Measurements from ENCODE around the gene PARG.
"Not testable (repeated sequence)": the region's sequence is repeated elsewhere in the genome, so short reads cannot be mapped to it uniquely, and the experiment has no call there.

The PARG gene

GRCh38 chr10:49776851-49777250 lies 165.0 kb downstream of the PARG start:
- no peak for TF ChIP-seq CTCF (conservative IDR thresholded peaks at IDR 0.05; ENCODE audit: low read depth, low read length)
- DNase-seq (ENCODE audit: low read depth), result no peak
- H3K4me3 ChIP-seq (ENCODE audit: low read length), result no peak overlapping the region

GRCh38 chr10:49775014-49775413 lies 166.8 kb downstream of the PARG start:
- no peak overlapping the region for H3K4me3 ChIP-seq (ENCODE audit: low read length)
- TF ChIP-seq CTCF (conservative IDR thresholded peaks at IDR 0.05; ENCODE audit: low read depth, low read length), result no peak
- no peak for DNase-seq (ENCODE audit: low read depth)

DNA sequence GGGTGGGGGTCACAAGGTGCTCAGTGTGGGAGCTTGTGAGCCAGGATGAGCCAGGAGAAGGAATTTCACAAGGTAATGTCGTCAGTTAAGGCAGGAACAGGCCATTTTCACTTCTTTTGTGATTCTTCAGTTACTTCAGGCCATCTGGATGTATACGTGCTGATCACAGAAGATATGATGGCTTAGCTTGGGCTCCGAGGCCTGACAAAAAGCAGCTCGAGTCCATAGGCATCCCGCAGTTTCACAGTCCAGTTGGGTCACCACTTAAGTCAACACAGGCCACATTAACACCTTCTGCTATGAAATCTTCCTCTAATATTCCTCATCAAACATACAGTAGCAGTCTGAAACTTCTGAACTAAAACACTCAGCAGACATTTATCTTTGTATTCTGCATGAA lies 168.9 kb downstream of the PARG start:
- not testable (repeated sequence) for DNase-seq (ENCODE audit: low read depth); H3K4me3 ChIP-seq (ENCODE audit: low read length)

GRCh38 chr10:49771046-49771445 lies 170.8 kb downstream of the PARG start:
- not testable (repeated sequence) for H3K4me3 ChIP-seq (ENCODE audit: low read length); DNase-seq (ENCODE audit: low read depth)

- no peak for TF ChIP-seq CTCF (conservative IDR thresholded peaks at IDR 0.05; ENCODE audit: low read depth, low read length)
- DNase-seq (ENCODE audit: low read depth), result no peak
- H3K4me3 ChIP-seq (ENCODE audit: low read length), result no peak overlapping the region
Measured at GRCh38 chr10:49769692-49770091, 172.1 kb downstream of the PARG start.

DNA sequence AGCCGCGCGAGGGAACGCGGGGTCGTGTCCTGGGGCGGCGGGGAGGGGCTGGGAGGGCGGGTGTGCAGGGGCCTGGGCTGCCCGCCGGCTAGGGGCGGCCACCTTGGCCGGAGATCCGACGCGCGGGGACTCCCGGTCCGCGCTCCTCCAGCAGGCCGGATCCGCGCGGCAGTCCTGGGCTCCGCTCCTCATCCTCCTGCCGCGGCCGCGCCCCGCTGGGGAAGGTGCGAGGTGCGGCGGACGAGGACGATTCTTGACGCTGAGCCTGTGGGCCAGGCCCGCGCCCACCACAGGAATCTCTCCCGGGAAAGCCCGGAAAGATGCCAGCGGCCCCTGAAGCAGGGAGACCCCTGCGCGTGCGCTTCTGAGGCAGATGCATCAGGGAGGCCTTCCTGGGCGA lies 173.1 kb downstream of the PARG start:
- TF ChIP-seq CTCF (conservative IDR thresholded peaks at IDR 0.05; ENCODE audit: low read depth, low read length), result no peak
- DNase-seq (ENCODE audit: low read depth), result no peak
- no peak overlapping the region for H3K4me3 ChIP-seq (ENCODE audit: low read length)

- H3K4me3 ChIP-seq (ENCODE audit: low read length), result no peak overlapping the region
- no peak for TF ChIP-seq CTCF (conservative IDR thresholded peaks at IDR 0.05; ENCODE audit: low read depth, low read length)
- DNase-seq (ENCODE audit: low read depth), result no peak
Measured at GRCh38 chr10:49768329-49768728, 173.5 kb downstream of the PARG start.

Measured in retinal pigment epithelial cell (primary cell).